ENCODE measurements around the gene CA5A. TPM values are rescaled to one million over a fixed set of nuclear protein-coding genes. Genes with fewer than 3 reads are reported as not detected.

CA5A gene
- total RNA-seq, 1 donor from 2014 or later, result not detected

- Histone ChIP-seq H3K36me3 (ENCODE audit: insufficient read depth, low read length) (no peaks in the 10 kb centered on the region), H3K4me3 (ENCODE audit: insufficient read depth, low read depth, low read length) (no peak overlapping the region), H3K4me2 (ENCODE audit: low read length) (no peak overlapping the region), H2AFZ (ENCODE audit: low read depth, low read length) (no peak overlapping the region), H3K9ac (ENCODE audit: low read length) (no peak overlapping the region), H3K79me2 (ENCODE audit: insufficient read depth, low read length) (peaks cover 21% of the 10 kb centered on the region), H3K27me3 (ENCODE audit: insufficient read depth, low read length) (no peaks in the 10 kb centered on the region), H4K20me1 (ENCODE audit: insufficient read depth, low read length) (no peaks in the 10 kb centered on the region), H3K4me1 (ENCODE audit: insufficient read depth, low read length) (peaks cover 17% of the 10 kb centered on the region), H3K27ac (ENCODE audit: low read depth, low read length) (no peak overlapping the region), H3K9me3 (ENCODE audit: insufficient read depth, low read depth, low read length) (no peaks in the 10 kb centered on the region)
- DNase-seq (ENCODE audit: low read depth) (no peak), FAIRE-seq (no peak)
- Mint-ChIP-seq H3K36me3 (ENCODE audit: low read depth, unreplicated experiment) (peaks cover 2% of the 10 kb centered on the region), H3K4me3 (ENCODE audit: unreplicated experiment) (no peak overlapping the region), H3K4me1 (ENCODE audit: low read depth, unreplicated experiment) (peaks cover 11% of the 10 kb centered on the region), H3K27ac (ENCODE audit: unreplicated experiment) (no peak overlapping the region), H3K27me3 (ENCODE audit: low read depth, unreplicated experiment) (no peaks in the 10 kb centered on the region), H3K9me3 (ENCODE audit: unreplicated experiment) (no peaks in the 10 kb centered on the region)
- TF ChIP-seq, protein P1, sequence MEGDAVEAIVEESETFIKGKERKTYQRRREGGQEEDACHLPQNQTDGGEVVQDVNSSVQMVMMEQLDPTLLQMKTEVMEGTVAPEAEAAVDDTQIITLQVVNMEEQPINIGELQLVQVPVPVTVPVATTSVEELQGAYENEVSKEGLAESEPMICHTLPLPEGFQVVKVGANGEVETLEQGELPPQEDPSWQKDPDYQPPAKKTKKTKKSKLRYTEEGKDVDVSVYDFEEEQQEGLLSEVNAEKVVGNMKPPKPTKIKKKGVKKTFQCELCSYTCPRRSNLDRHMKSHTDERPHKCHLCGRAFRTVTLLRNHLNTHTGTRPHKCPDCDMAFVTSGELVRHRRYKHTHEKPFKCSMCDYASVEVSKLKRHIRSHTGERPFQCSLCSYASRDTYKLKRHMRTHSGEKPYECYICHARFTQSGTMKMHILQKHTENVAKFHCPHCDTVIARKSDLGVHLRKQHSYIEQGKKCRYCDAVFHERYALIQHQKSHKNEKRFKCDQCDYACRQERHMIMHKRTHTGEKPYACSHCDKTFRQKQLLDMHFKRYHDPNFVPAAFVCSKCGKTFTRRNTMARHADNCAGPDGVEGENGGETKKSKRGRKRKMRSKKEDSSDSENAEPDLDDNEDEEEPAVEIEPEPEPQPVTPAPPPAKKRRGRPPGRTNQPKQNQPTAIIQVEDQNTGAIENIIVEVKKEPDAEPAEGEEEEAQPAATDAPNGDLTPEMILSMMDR (IDR thresholded peaks at IDR 0.05; ENCODE audit: insufficient read depth, low read depth, low read length), result no peak
- TF ChIP-seq EZH2 (IDR thresholded peaks at IDR 0.05; ENCODE audit: insufficient read depth, low read length), result no peak
Observed at GRCh38 chr16:87948735-87949070, 12.4 kb upstream of the CA5A start.

GRCh38 chr16:87948119-87948545 lies 11.8 kb upstream of the CA5A start:
- no peak overlapping the region for H2AFZ ChIP-seq (ENCODE audit: low read depth, low read length)
- Mint-ChIP-seq H3K9me3 (ENCODE audit: unreplicated experiment) (no peaks in the 10 kb centered on the region), H3K27me3 (ENCODE audit: low read depth, unreplicated experiment) (no peaks in the 10 kb centered on the region), H3K27ac (ENCODE audit: unreplicated experiment) (no peak overlapping the region), H3K4me3 (ENCODE audit: unreplicated experiment) (no peak overlapping the region), H3K4me1 (ENCODE audit: low read depth, unreplicated experiment) (peaks cover 5% of the 10 kb centered on the region), H3K36me3 (ENCODE audit: low read depth, unreplicated experiment) (no peaks in the 10 kb centered on the region)
- H3K79me2 ChIP-seq (ENCODE audit: insufficient read depth, low read length), result peaks cover 15% of the 10 kb centered on the region
- H3K9me3 ChIP-seq (ENCODE audit: insufficient read depth, low read depth, low read length), result no peaks in the 10 kb centered on the region
- no peak overlapping the region for H3K9ac ChIP-seq (ENCODE audit: low read length)
- H3K36me3 ChIP-seq (ENCODE audit: insufficient read depth, low read length), result no peaks in the 10 kb centered on the region
- no peak overlapping the region for H3K4me3 ChIP-seq (ENCODE audit: insufficient read depth, low read depth, low read length)
- FAIRE-seq, result no peak
- no peaks in the 10 kb centered on the region for H3K27me3 ChIP-seq (ENCODE audit: insufficient read depth, low read length)
- no peak overlapping the region for H3K4me2 ChIP-seq (ENCODE audit: low read length)
- TF ChIP-seq EZH2 (IDR thresholded peaks at IDR 0.05; ENCODE audit: insufficient read depth, low read length), result no peak
- TF ChIP-seq, protein P1 (IDR thresholded peaks at IDR 0.05; ENCODE audit: insufficient read depth, low read depth, low read length), result no peak
- H3K27ac ChIP-seq (ENCODE audit: low read depth, low read length), result no peak overlapping the region
- peaks cover 17% of the 10 kb centered on the region for H3K4me1 ChIP-seq (ENCODE audit: insufficient read depth, low read length)
- no peaks in the 10 kb centered on the region for H4K20me1 ChIP-seq (ENCODE audit: insufficient read depth, low read length)
- no peak for DNase-seq (ENCODE audit: low read depth)

- Histone ChIP-seq H3K36me3 (ENCODE audit: insufficient read depth, low read length) (no peaks in the 10 kb centered on the region), H3K4me1 (ENCODE audit: insufficient read depth, low read length) (peaks cover 12% of the 10 kb centered on the region), H3K4me3 (ENCODE audit: insufficient read depth, low read depth, low read length) (no peak overlapping the region), H3K27ac (ENCODE audit: low read depth, low read length) (no peak overlapping the region), H3K4me2 (ENCODE audit: low read length) (no peak overlapping the region), H4K20me1 (ENCODE audit: insufficient read depth, low read length) (no peaks in the 10 kb centered on the region), H3K9me3 (ENCODE audit: insufficient read depth, low read depth, low read length) (no peaks in the 10 kb centered on the region), H3K79me2 (ENCODE audit: insufficient read depth, low read length) (peaks cover 9% of the 10 kb centered on the region), H3K27me3 (ENCODE audit: insufficient read depth, low read length) (no peaks in the 10 kb centered on the region), H2AFZ (ENCODE audit: low read depth, low read length) (no peak overlapping the region), H3K9ac (ENCODE audit: low read length) (no peak overlapping the region)
- Mint-ChIP-seq H3K9me3 (ENCODE audit: unreplicated experiment) (no peaks in the 10 kb centered on the region), H3K27me3 (ENCODE audit: low read depth, unreplicated experiment) (no peaks in the 10 kb centered on the region), H3K27ac (ENCODE audit: unreplicated experiment) (no peak overlapping the region), H3K4me1 (ENCODE audit: low read depth, unreplicated experiment) (peaks cover 4% of the 10 kb centered on the region), H3K4me3 (ENCODE audit: unreplicated experiment) (no peak overlapping the region), H3K36me3 (ENCODE audit: low read depth, unreplicated experiment) (no peaks in the 10 kb centered on the region)
- FAIRE-seq (no peak), DNase-seq (ENCODE audit: low read depth) (no peak)
- TF ChIP-seq, protein P1 (IDR thresholded peaks at IDR 0.05; ENCODE audit: insufficient read depth, low read depth, low read length), result no peak
- no peak for TF ChIP-seq EZH2 (IDR thresholded peaks at IDR 0.05; ENCODE audit: insufficient read depth, low read length)
Observed at GRCh38 chr16:87947356-87948118, 11.2 kb upstream of the CA5A start.
